ENCODE data around the gene KNDC1.

KNDC1 gene

GRCh38 chr10:133113146-133113830, 46.7 kb upstream of the KNDC1 start:
- Histone ChIP-seq H3K27ac (ENCODE audit: low read length) (no peak overlapping the region), H2AFZ (ENCODE audit: low read depth, low read length) (no peak overlapping the region), H4K20me1 (ENCODE audit: insufficient read depth, low read length) (no peaks in the 10 kb centered on the region), H3K9me3 (ENCODE audit: insufficient read depth, low read length) (no peaks in the 10 kb centered on the region), H3K9ac (ENCODE audit: low read length) (no peak overlapping the region), H3K36me3 (replicated peaks; ENCODE audit: low read depth, low read length) (no peaks in the 10 kb centered on the region), H3K4me3 (ENCODE audit: low read length) (no peak overlapping the region), H3K4me2 (ENCODE audit: low read length) (no peak overlapping the region), H3K4me1 (ENCODE audit: low read length) (no peaks in the 10 kb centered on the region), H3K79me2 (ENCODE audit: low read length) (no peaks in the 10 kb centered on the region), H3K27me3 (ENCODE audit: low read depth, low read length) (no peaks in the 10 kb centered on the region)
- TF ChIP-seq EZH2phosphoT487 (IDR thresholded peaks at IDR 0.05; ENCODE audit: low read depth): no peak
- no peak for TF ChIP-seq CTCF (IDR thresholded peaks at IDR 0.05; ENCODE audit: low read depth, low read length)

- TF ChIP-seq CTCF (IDR thresholded peaks at IDR 0.05; ENCODE audit: low read depth, low read length): no peak
- no peak for TF ChIP-seq EZH2phosphoT487 (IDR thresholded peaks at IDR 0.05; ENCODE audit: low read depth)
- H3K9me3 ChIP-seq (ENCODE audit: insufficient read depth, low read length): no peaks in the 10 kb centered on the region
- no peak overlapping the region for H3K27ac ChIP-seq (ENCODE audit: low read length)
- H4K20me1 ChIP-seq (ENCODE audit: insufficient read depth, low read length): no peaks in the 10 kb centered on the region
- no peaks in the 10 kb centered on the region for H3K27me3 ChIP-seq (ENCODE audit: low read depth, low read length)
- H3K9ac ChIP-seq (ENCODE audit: low read length): no peak overlapping the region
- H3K4me3 ChIP-seq (ENCODE audit: low read length): no peak overlapping the region
- no peak overlapping the region for H2AFZ ChIP-seq (ENCODE audit: low read depth, low read length)
- no peak overlapping the region for H3K4me2 ChIP-seq (ENCODE audit: low read length)
- H3K4me1 ChIP-seq (ENCODE audit: low read length): no peaks in the 10 kb centered on the region
- no peaks in the 10 kb centered on the region for H3K79me2 ChIP-seq (ENCODE audit: low read length)
- H3K36me3 ChIP-seq (replicated peaks; ENCODE audit: low read depth, low read length): no peaks in the 10 kb centered on the region
These were observed 46.2 kb upstream of the KNDC1 start for GRCh38 chr10:133113847-133114246.

- no peak overlapping the region for H3K27ac ChIP-seq (ENCODE audit: low read length)
- no peaks in the 10 kb centered on the region for H3K36me3 ChIP-seq (replicated peaks; ENCODE audit: low read depth, low read length)
- no peaks in the 10 kb centered on the region for H4K20me1 ChIP-seq (ENCODE audit: insufficient read depth, low read length)
- H3K9me3 ChIP-seq (ENCODE audit: insufficient read depth, low read length): no peaks in the 10 kb centered on the region
- no peak overlapping the region for H3K9ac ChIP-seq (ENCODE audit: low read length)
- H3K79me2 ChIP-seq (ENCODE audit: low read length): no peaks in the 10 kb centered on the region
- H2AFZ ChIP-seq (ENCODE audit: low read depth, low read length): no peak overlapping the region
- H3K27me3 ChIP-seq (ENCODE audit: low read depth, low read length): no peaks in the 10 kb centered on the region
- H3K4me2 ChIP-seq (ENCODE audit: low read length): no peak overlapping the region
- no peak for TF ChIP-seq EZH2phosphoT487 (IDR thresholded peaks at IDR 0.05; ENCODE audit: low read depth)
- no peak for TF ChIP-seq CTCF (IDR thresholded peaks at IDR 0.05; ENCODE audit: low read depth, low read length)
- H3K4me1 ChIP-seq (ENCODE audit: low read length): no peaks in the 10 kb centered on the region
- no peak overlapping the region for H3K4me3 ChIP-seq (ENCODE audit: low read length)
These were observed 45.8 kb upstream of the KNDC1 start for GRCh38 chr10:133114251-133114650.

- Histone ChIP-seq H3K4me2 (ENCODE audit: low read length) (no peak overlapping the region), H3K4me3 (ENCODE audit: low read length) (no peak overlapping the region), H3K9ac (ENCODE audit: low read length) (no peak overlapping the region), H3K9me3 (ENCODE audit: insufficient read depth, low read length) (no peaks in the 10 kb centered on the region), H3K79me2 (ENCODE audit: low read length) (no peaks in the 10 kb centered on the region), H4K20me1 (ENCODE audit: insufficient read depth, low read length) (no peaks in the 10 kb centered on the region), H3K4me1 (ENCODE audit: low read length) (no peaks in the 10 kb centered on the region), H3K27ac (ENCODE audit: low read length) (no peak overlapping the region), H3K27me3 (ENCODE audit: low read depth, low read length) (no peaks in the 10 kb centered on the region), H3K36me3 (replicated peaks; ENCODE audit: low read depth, low read length) (no peaks in the 10 kb centered on the region), H2AFZ (ENCODE audit: low read depth, low read length) (no peak overlapping the region)
- TF ChIP-seq CTCF (IDR thresholded peaks at IDR 0.05; ENCODE audit: low read depth, low read length) (no peak), EZH2phosphoT487 (IDR thresholded peaks at IDR 0.05; ENCODE audit: low read depth) (no peak)
These were observed 45.1 kb upstream of the KNDC1 start for GRCh38 chr10:133114726-133115452.
